Activated naive CD4-positive, alpha-beta T cell (primary cell): ENCODE data around the gene RHBDL1.

Experiments used
- DNase-seq, 4 experiments: peaks; one replicate each; lab custom pipeline; 2025; lab: John Stamatoyannopoulos, UW

The RHBDL1 gene

GRCh38 chr16:706189-707061, 31.0 kb downstream of the RHBDL1 start:
- DNase-seq = no peak

GRCh38 chr16:707062-707538, 31.6 kb downstream of the RHBDL1 start:
- no peak for DNase-seq

- no peak for DNase-seq
Measured at GRCh38 chr16:708019-708418, 32.5 kb downstream of the RHBDL1 start.

GRCh38 chr16:708959-709358, 33.5 kb downstream of the RHBDL1 start:
- no peak for DNase-seq

- DNase-seq = no peak
Measured at GRCh38 chr16:709566-710499, 34.4 kb downstream of the RHBDL1 start.

- no peak for DNase-seq
Measured at GRCh38 chr16:710500-711075, 35.1 kb downstream of the RHBDL1 start.

GRCh38 chr16:711084-711483, 35.6 kb downstream of the RHBDL1 start:
- DNase-seq = no peak

GRCh38 chr16:711548-712320, 36.3 kb downstream of the RHBDL1 start:
- peak; percentile 48 to 76 (median 62) for DNase-seq

- DNase-seq = peak in 2 of 4 experiments; percentile 16 to 35
Measured at GRCh38 chr16:712740-713250, 37.3 kb downstream of the RHBDL1 start.

- no peak for DNase-seq
Measured at GRCh38 chr16:714079-714478, 38.6 kb downstream of the RHBDL1 start.

GRCh38 chr16:714558-715476, 39.3 kb downstream of the RHBDL1 start, which contains the start of gene METRN:
Gene METRN (plus strand): TSS chr16:715118. CDS start chr16:715290, 172 bp downstream.
- peak; percentile 49 to 84 (median 68) for DNase-seq

GRCh38 chr16:715477-716199, 40.2 kb downstream of the RHBDL1 start:
- no peak for DNase-seq

- DNase-seq = no peak
Measured at GRCh38 chr16:716200-716568, 40.7 kb downstream of the RHBDL1 start.

- no peak for DNase-seq
Measured at GRCh38 chr16:716768-717325, 41.4 kb downstream of the RHBDL1 start.

- no peak for DNase-seq
Measured at GRCh38 chr16:717450-718245, 42.2 kb downstream of the RHBDL1 start.

- no peak for DNase-seq
Measured at GRCh38 chr16:718389-718788, 42.9 kb downstream of the RHBDL1 start.

- no peak for DNase-seq
Measured at GRCh38 chr16:718922-719321, 43.5 kb downstream of the RHBDL1 start.

GRCh38 chr16:719815-720446, 44.5 kb downstream of the RHBDL1 start:
- no peak for DNase-seq
